Thyroid gland (tissue), 4 donors: ENCODE measurements around the gene RHBDL3.

Experiments
- POLR2A ChIP-seq, 2 donors: fragments of 450-650 bp; IDR thresholded peaks; one replicate each; pipeline ENCODE4 v1.6.1; 2017; ENCODE audit warnings: antibody characterized with exemption in 2 of 2, mild to moderate bottlenecking in 2 of 2, moderate library complexity in 1 of 2
- TF ChIP-seq, protein P1 (sequence below), 6 experiments: fragments of 200-600 bp in 3 of 6; fragments of 450-650 bp in 3 of 6; sonication (generic) in 3 of 6; IDR thresholded peaks; one replicate each; pipeline ENCODE4 v1.5.1; 2016 to 2019; ENCODE audit warnings: antibody characterized with exemption in 6 of 6, mild to moderate bottlenecking in 2 of 6, inconsistent platforms in 1 of 6, moderate library complexity in 1 of 6

DNA sequence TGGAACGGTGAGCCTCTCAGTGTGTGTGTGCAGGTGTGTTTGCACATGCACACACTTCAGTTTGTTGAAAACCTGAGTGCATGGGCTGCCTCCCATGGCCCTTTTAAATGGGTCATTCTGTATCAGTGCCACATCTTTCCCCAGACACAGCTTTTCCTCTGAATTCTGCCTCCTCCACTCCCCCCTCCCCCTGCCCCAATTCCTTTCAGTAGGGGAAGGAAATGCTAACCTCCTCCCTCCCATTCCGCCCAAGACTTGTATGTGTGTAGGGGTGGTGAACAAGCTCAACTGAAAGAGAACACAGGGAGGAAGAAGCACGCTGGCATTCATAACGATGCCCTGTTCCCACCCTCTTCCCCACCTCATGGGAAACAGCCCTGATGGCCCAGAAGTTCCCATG is 42.0 kb downstream of the RHBDL3 start:
- TF ChIP-seq POLR2A (IDR thresholded peaks at IDR 0.05), result no peak
- TF ChIP-seq, protein P1, sequence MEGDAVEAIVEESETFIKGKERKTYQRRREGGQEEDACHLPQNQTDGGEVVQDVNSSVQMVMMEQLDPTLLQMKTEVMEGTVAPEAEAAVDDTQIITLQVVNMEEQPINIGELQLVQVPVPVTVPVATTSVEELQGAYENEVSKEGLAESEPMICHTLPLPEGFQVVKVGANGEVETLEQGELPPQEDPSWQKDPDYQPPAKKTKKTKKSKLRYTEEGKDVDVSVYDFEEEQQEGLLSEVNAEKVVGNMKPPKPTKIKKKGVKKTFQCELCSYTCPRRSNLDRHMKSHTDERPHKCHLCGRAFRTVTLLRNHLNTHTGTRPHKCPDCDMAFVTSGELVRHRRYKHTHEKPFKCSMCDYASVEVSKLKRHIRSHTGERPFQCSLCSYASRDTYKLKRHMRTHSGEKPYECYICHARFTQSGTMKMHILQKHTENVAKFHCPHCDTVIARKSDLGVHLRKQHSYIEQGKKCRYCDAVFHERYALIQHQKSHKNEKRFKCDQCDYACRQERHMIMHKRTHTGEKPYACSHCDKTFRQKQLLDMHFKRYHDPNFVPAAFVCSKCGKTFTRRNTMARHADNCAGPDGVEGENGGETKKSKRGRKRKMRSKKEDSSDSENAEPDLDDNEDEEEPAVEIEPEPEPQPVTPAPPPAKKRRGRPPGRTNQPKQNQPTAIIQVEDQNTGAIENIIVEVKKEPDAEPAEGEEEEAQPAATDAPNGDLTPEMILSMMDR (IDR thresholded peaks at IDR 0.05), result no peak
